Transverse colon (tissue), 4 donors: ENCODE measurements around the gene FCHSD1.

ENCODE experiments used
- POLR2AphosphoS5 ChIP-seq, 3 donors: sonication (generic); formaldehyde crosslinking; IDR thresholded peaks; one replicate each; pipeline ENCODE4 v1.6.1; 2016; ENCODE audit warnings: antibody characterized with exemption in 3 of 3
- TF ChIP-seq, protein P1 (sequence below), 5 experiments: fragments of 200-600 bp in 3 of 5; fragments of 450-650 bp in 2 of 5; sonication (generic) in 3 of 5; IDR thresholded peaks; 1 replicate in 2 of 5; 2 replicates in 3 of 5; pipeline ENCODE4 v1.5.1; 2016 to 2017; ENCODE audit warnings: antibody characterized with exemption in 5 of 5, inconsistent platforms in 3 of 5, mild to moderate bottlenecking in 2 of 5, moderate library complexity in 1 of 5

DNA sequence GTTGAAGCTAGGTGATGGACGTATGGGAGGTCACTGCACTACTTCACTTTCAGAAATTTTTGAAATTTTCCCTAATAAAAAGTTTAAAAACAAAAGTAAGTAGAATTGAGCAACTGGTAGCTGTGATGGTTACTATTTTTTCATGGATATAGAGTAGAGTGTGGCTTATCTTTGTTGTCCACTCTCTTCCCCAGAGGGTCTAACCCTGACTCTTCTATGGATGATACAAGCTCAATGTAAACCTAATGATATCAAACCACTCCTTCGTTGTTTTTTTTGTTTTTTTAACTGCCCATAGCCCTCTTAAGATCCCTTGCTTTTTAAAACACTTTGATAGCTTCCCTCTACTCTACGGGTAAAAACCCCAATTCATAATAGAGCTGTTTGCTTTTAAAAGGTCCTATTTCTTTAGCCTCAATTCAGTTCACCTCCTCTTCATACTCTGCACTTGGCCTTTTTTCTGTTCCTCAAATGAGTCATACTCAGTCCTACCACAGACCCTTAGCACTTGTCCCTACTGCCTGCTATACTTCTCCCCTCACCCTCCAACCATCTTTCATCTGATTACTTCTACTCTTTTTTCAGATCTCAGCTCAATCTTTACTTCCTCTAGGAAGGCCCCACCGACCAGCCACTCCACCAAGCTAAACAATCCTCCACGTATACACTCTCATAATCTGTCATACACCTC is 17.2 kb downstream of the FCHSD1 start:
- TF ChIP-seq, protein P1, sequence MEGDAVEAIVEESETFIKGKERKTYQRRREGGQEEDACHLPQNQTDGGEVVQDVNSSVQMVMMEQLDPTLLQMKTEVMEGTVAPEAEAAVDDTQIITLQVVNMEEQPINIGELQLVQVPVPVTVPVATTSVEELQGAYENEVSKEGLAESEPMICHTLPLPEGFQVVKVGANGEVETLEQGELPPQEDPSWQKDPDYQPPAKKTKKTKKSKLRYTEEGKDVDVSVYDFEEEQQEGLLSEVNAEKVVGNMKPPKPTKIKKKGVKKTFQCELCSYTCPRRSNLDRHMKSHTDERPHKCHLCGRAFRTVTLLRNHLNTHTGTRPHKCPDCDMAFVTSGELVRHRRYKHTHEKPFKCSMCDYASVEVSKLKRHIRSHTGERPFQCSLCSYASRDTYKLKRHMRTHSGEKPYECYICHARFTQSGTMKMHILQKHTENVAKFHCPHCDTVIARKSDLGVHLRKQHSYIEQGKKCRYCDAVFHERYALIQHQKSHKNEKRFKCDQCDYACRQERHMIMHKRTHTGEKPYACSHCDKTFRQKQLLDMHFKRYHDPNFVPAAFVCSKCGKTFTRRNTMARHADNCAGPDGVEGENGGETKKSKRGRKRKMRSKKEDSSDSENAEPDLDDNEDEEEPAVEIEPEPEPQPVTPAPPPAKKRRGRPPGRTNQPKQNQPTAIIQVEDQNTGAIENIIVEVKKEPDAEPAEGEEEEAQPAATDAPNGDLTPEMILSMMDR (IDR thresholded peaks at IDR 0.05), result no peak
- TF ChIP-seq POLR2AphosphoS5 (IDR thresholded peaks at IDR 0.05), result no peak
